Heart right ventricle (tissue), 16 donors: ENCODE data around the gene LDHAL6B. TPM values are rescaled to one million over a fixed set of nuclear protein-coding genes. Genes with fewer than 3 reads are reported as not detected.

Source experiments
- ATAC-seq, 8 donors: fragments of 200-7000 bp; cut with Tn5 transposase; one replicate each; pipeline ENCODE4 v1.9.1; 2020; ENCODE audit warnings: mild to moderate bottlenecking in 8 of 8, moderate library complexity in 8 of 8, moderate number of reproducible peaks in 1 of 8
- DNase-seq, 2 donors: peaks; one replicate each; pipeline ENCODE4 v3.0.0-alpha.2; 2020
- H3K27ac ChIP-seq, 10 donors: fragments of 200-600 bp; sonication (generic) in 2 of 10; one replicate each; pipeline versions ENCODE4 v1.5.0 to v1.8.0; 2020 to 2022; ENCODE audit warnings: mild to moderate bottlenecking in 3 of 10
- H3K27me3 ChIP-seq, 7 donors: fragments of 200-600 bp; one replicate each; pipeline ENCODE4 v1.8.0; 2021 to 2022; ENCODE audit warnings: mild to moderate bottlenecking in 2 of 7
- H3K36me3 ChIP-seq, 9 donors: fragments of 200-600 bp; sonication (generic) in 1 of 9; one replicate each; pipeline versions ENCODE4 v1.5.0 to v1.8.0; 2020 to 2022; ENCODE audit warnings: mild to moderate bottlenecking in 2 of 9
- H3K4me1 ChIP-seq, 9 donors: fragments of 200-600 bp; sonication (generic) in 1 of 9; one replicate each; pipeline versions ENCODE4 v1.5.0 to v1.8.0; 2020 to 2022; ENCODE audit warnings: mild to moderate bottlenecking in 4 of 9
- H3K4me3 ChIP-seq, 10 donors: fragments of 200-600 bp; sonication (generic) in 2 of 10; one replicate each; pipeline versions ENCODE4 v1.5.0 to v1.8.0; 2020 to 2022; ENCODE audit warnings: mild to moderate bottlenecking in 7 of 10, moderate library complexity in 2 of 10
- H3K9me3 ChIP-seq, 11 donors: fragments of 200-600 bp in 10 of 11; sonication (generic) in 2 of 11; one replicate each; pipeline versions ENCODE4 v1.5.0 to v1.8.0; 2013 to 2022; ENCODE audit warnings: mild to moderate bottlenecking in 2 of 11, control low read depth in 1 of 11, moderate library complexity in 1 of 11
- WGBS, 2 donors: extraction: QIAGEN DNeasy Blood & Tissue Kit; methylation state at CpG; one replicate each; pipeline ENCODE4 v1.1.7; 2013; ENCODE audit warnings: inconsistent platforms in 1 of 2; 5-methylcytosine and 5-hydroxymethylcytosine counted together
- intact Hi-C, 10 donors: fragments of 100-400 bp; cut with DNase I; formaldehyde crosslinking; loops; one replicate each; pipeline versions ENCODE4 v1.11.1 to v1.14.2; 2022
- polyA plus RNA-seq, 2 donors: library from polyadenylated mRNA; stranded (reverse); fragments of 200-250 nt; gene quantifications; one replicate each; pipeline ENCODE4 v1.2.3, GENCODE V29; 2013
- total RNA-seq, 10 donors: library from RNA; stranded (reverse); fragmentation: NEBNext Ultra II Directional in 3 of 10; extraction: Animal tissue kit (Norgen Biotek cat#: 25700) in 3 of 10; gene quantifications; one replicate each; pipeline versions ENCODE4 v1.2.1 to v1.2.4, GENCODE V29; 2021 to 2023
- TF ChIP-seq, protein P1 (sequence below), 9 donors: fragments of 200-600 bp; sonication (generic) in 2 of 9; IDR thresholded peaks; one replicate each; pipeline versions ENCODE4 v1.5.0 to v1.8.0; 2021 to 2022; ENCODE audit warnings: antibody characterized with exemption in 9 of 9, mild to moderate bottlenecking in 5 of 9, moderate library complexity in 1 of 9
- donor health status: Arrhythmogenic right ventricular cardiomyopathy.
- donor health status: ischemic (EF 13 %, LVEDD 7.1; RV severe dilation, severe dysfunction).
- donor health status: healthy with polysubstance abuse.
- donor health status: DM: no; HTN: yes; CAD: no.
- donor health status: DM: no; HTN: no; CAD: no.
- donor health status: ischemic (EF 25% LVEDD 6.9; RV normal size, moderate dysfunction).
- donor health status: ischemic (EF 25% LVEDD 5.7; RV mildly dilated, moderate dysfunction).
- donor health status: healthy.
- donor health status: DM: yes; HTN: yes; CAD: no.
- donor health status: Ischemic cardiomyopathy.
- donor health status: ischemic (EF 35%, LVEDD 5.7; RV mildly dilated, moderate dysfunction).
- donor health status: nonischemic (EF 11% LVEDD 7.7; RV severe dilation, severe dysfunction).
- donor health status: DM: yes; HTN: yes; CAD: no.
- donor health status: PGD.
- donor health status: ischemic (EF 29% LVEDD 5.4; RV normal size, mild dysfunction).
- donor health status: nonischemic (EF 23%, LVEDD 6.1; RV moderate dilation, normal function).

LDHAL6B gene
- total and polyA plus RNA-seq, 12 donors, result not detected

DNA sequence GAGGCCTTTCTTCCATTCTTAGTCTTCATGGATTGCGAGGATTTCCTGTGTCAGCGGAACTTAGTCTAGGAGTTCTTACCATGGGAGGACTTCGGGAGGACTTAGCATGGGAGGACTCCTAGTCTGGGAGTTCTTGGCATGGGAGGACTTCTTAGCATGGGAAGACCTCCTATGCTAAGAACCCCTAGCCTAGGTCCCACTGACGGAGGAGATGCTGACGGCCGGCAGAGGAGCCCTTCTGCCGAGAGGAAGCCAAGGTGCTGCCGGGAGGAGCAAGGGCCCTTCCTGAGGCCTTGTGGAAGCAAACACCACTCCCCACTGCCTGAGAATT, 35.6 kb upstream of the LDHAL6B start:
- TF ChIP-seq, protein P1, sequence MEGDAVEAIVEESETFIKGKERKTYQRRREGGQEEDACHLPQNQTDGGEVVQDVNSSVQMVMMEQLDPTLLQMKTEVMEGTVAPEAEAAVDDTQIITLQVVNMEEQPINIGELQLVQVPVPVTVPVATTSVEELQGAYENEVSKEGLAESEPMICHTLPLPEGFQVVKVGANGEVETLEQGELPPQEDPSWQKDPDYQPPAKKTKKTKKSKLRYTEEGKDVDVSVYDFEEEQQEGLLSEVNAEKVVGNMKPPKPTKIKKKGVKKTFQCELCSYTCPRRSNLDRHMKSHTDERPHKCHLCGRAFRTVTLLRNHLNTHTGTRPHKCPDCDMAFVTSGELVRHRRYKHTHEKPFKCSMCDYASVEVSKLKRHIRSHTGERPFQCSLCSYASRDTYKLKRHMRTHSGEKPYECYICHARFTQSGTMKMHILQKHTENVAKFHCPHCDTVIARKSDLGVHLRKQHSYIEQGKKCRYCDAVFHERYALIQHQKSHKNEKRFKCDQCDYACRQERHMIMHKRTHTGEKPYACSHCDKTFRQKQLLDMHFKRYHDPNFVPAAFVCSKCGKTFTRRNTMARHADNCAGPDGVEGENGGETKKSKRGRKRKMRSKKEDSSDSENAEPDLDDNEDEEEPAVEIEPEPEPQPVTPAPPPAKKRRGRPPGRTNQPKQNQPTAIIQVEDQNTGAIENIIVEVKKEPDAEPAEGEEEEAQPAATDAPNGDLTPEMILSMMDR (IDR thresholded peaks at IDR 0.05), result no peak
- intact Hi-C loops, result loop anchor here in 7 of 10 donors (5.0 to 10.0 kb wide), 2 partner anchors 321 to 324 kb away; no protein-coding TSS in a partner anchor
- DNase-seq (no peak), ATAC-seq (no peak)
- Histone ChIP-seq H3K4me1 (peaks cover 0 to 47% (median 11%) of the 10 kb centered on the region in 9 donors), H3K4me3 (no peak overlapping the region), H3K9me3 (peaks cover 0 to 3% (median 0%) of the 10 kb centered on the region in 11 donors), H3K36me3 (peaks cover 0 to 67% (median 4%) of the 10 kb centered on the region in 9 donors), H3K27me3 (no peaks in the 10 kb centered on the region), H3K27ac (peak overlapping the region in 1 of 10 donors; percentile 84)
- WGBS, 2 donors, result 94 to 96% methylated on average over 8 of the region's 8 CpGs

DNA sequence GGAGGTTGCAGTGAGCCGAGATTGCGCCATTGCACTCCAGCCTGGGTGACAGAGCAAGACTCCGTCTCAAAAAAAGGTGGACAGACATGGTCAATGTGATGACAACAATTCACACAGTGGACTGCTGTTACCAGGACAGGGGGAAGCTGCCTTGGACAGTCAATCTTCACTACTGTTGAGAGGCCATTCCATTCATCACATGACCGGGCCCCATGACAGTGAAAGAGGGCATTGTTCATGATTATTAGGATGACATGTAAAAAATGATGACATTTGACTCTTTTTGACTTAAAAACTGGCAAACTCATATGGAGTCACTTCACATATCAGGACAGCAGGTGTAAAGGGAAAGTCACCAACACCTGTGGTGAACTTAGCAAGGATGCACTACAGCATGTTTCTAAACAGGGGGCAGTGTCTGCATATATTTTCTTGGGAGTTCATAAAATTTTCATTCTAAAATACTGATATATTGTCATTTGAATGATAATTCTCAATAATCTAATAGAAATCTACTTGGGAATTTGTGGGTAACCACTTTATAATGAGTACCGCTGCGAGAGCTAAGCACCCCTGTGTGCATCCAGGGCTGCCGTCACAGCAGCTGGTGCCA, 34.2 kb upstream of the LDHAL6B start:
- Histone ChIP-seq H3K4me1 (peaks cover 0 to 59% (median 11%) of the 10 kb centered on the region in 9 donors), H3K9me3 (peaks cover 0 to 3% (median 0%) of the 10 kb centered on the region in 11 donors), H3K36me3 (peaks cover 0 to 70% (median 4%) of the 10 kb centered on the region in 9 donors), H3K4me3 (no peak overlapping the region), H3K27ac (no peak overlapping the region), H3K27me3 (no peaks in the 10 kb centered on the region)
- intact Hi-C loops, result loop anchor here in 7 of 10 donors (5.0 to 10.0 kb wide), 2 partner anchors 320 to 322 kb away; no protein-coding TSS in a partner anchor
- WGBS, 2 donors, result 97 to 98% methylated on average over 7 of the region's 7 CpGs
- DNase-seq, result no peak
- no peak for ATAC-seq
- TF ChIP-seq, protein P1 (IDR thresholded peaks at IDR 0.05), result no peak

DNA sequence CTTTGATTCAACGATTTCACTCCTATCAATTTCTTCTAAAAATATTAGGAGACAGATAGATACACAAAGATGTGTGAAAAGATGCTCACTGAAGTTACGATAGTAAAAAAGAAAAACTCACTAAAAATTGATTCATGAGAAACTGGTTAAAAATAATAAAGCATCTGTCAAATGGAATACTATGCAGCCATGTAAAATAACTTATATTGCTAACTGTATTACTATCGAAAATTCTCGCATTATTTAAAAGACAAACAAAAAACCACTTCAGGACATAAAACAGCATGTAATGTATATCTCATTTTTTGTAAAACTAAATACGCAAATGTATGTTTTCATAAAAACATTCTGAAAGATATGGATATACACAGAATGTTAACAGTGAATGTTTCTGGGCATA, 33.4 kb upstream of the LDHAL6B start:
- Histone ChIP-seq H3K27ac (no peak overlapping the region), H3K36me3 (peaks cover 0 to 76% (median 4%) of the 10 kb centered on the region in 9 donors), H3K4me3 (no peak overlapping the region), H3K4me1 (peaks cover 0 to 65% (median 11%) of the 10 kb centered on the region in 9 donors), H3K27me3 (no peaks in the 10 kb centered on the region), H3K9me3 (peaks cover 0 to 3% (median 0%) of the 10 kb centered on the region in 11 donors)
- intact Hi-C loops, result loop anchor here in 7 of 10 donors (5.0 to 10.0 kb wide), 2 partner anchors 319 to 322 kb away; no protein-coding TSS in a partner anchor
- TF ChIP-seq, protein P1 (IDR thresholded peaks at IDR 0.05), result no peak
- DNase-seq (no peak), ATAC-seq (no peak)
- 98% methylated on average over 5 of the region's 5 CpGs for WGBS, 2 donors

DNA sequence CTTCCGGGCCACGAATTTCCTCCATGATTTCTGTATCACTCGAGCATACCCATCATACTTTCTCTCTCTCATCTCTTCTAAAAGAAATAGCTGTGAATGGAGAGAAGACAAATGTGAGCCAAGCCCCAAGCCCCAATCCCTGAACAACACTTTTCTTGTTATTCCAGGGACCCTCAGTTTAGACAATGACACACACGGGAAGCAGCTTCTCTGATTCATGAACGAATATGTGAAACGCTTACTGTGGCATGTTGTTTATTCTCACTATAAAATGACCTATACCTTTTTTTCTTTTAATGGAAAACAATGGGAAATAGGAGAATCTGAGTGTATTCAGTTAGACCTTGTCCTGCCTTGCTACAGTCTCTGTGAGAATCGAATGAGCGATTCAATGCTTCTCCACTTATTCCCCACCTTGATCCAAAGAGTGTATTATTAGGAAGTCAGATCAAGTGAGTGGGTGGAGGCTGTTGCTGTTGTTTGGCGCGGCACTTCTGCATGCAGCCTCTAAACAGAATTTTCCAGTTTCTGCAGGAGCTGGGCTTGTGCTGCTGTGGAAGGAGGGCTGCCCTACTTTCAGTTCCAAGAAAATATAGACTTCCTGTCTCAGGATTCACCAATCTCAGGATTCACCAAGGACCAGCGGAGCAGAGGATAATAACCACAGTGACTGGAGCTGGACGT, 32.4 kb upstream of the LDHAL6B start:
- H3K4me1 ChIP-seq, result peaks cover 0 to 58% (median 11%) of the 10 kb centered on the region in 9 donors
- H3K36me3 ChIP-seq, result peaks cover 0 to 84% (median 4%) of the 10 kb centered on the region in 9 donors
- ATAC-seq (peak in 4 of 8 donors; percentile 6 to 27 (median 20)), DNase-seq (no peak)
- WGBS, 2 donors, result 86 to 87% methylated on average over 12 of the region's 12 CpGs
- H3K9me3 ChIP-seq, result peaks cover 0 to 3% (median 0%) of the 10 kb centered on the region in 11 donors
- TF ChIP-seq, protein P1 (IDR thresholded peaks at IDR 0.05), result no peak
- peak overlapping the region in 2 of 10 donors; percentile 58 to 69 for H3K27ac ChIP-seq
- H3K4me3 ChIP-seq, result no peak overlapping the region
- intact Hi-C loops, result loop anchor here in 7 of 10 donors (5.0 to 10.0 kb wide), 2 partner anchors 318 to 321 kb away; no protein-coding TSS in a partner anchor
- H3K27me3 ChIP-seq, result no peaks in the 10 kb centered on the region
